HG02642 (cell line): ENCODE results near the gene LYZL6.
"Not testable (repeated sequence)": the region's sequence is repeated elsewhere in the genome, so short reads cannot be mapped to it uniquely, and the experiment has no call there.

Source experiments
- ATAC-seq: cut with Tn5 transposase; IDR thresholded peaks from one replicate; pipeline ENCODE4 v1.9.1; 2021; ENCODE audit warnings: mild to moderate bottlenecking; ENCODE audit not compliant: unreplicated experiment, poor library complexity

The LYZL6 gene

DNA sequence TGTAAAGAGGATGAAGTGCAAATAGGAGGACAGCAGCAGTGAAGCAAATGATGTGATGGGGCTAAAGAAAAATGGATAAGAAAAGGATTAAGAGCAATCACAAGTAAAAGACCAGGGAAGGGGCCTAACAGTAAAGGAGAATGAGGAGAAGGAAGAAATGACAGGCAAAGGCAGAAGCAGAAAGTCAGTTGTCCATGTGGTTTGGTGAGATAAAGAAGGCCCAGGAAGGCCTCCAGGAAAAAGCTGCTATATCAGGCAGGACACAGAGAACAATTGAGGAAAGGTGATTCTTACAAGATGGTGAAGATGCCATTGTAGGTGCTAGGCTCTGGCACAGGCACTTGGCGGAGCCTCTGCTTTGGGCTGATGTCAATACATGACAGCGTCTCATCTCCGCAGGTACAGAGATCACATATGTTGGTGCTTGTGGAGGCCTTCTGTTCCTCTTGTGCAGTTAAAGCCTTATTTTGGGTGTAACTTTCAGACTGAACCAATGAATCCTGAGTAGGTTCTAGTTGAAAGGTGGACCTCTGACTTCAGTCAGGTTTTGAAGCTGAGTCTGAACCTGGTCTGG, 31.1 kb downstream of the LYZL6 start:
- ATAC-seq, result no peak

GRCh38 chr17:35909408-35909807, 34.1 kb downstream of the LYZL6 start:
- no peak for ATAC-seq

DNA sequence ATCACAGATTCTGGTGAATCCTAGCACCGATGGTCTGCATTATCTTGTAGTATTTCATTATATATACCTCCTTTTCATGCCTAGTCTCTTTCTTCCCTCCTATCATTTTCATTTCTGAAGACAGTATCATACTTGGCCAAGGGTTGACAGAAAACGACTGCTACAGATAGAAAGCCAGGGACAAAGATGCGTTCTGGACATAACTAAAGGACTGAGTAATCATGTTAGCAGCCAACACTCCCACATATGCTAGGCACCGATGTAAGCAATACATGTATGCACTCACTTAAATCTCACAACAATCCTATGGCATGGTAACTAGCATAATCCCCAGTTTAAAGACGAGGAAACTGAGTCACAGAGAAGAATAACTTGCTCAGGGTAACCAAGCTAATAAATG, 35.8 kb downstream of the LYZL6 start:
- no peak for ATAC-seq

DNA sequence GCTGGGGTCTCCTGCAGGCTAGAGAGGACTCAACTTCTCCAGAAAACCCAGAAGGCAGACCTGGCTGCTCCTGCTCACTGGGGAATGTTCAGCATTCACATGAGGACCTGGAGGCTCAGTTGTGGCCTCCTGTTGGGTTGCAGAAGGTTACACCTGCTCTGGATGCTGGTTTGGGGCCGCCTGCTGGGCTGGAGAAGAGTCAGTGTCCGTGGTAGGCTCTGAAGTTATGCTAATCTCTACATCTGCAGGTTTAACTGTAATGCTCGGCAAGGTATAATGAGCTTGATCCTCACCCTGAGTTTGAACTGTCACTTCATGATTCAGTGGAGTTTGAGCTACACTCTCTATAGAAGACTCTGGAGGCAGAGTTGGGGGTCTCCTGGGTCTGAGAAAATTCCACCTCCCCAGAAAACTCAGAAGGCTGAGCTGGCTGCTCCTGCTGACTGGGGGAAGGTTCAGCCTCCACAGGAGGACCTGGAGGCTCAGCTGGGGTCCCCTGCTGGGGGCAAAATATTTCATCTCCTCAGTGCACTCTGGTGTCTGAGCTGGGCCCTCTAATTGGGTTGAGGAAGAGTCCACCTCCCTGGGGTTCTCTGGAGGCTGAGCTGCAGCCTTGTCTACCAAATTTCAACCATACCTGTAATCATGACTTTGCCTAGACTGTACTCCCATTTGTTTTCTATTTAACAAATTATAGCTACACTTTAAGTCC, 36.4 kb downstream of the LYZL6 start:
- no peak for ATAC-seq

GRCh38 chr17:35906191-35906925, 37.2 kb downstream of the LYZL6 start:
- ATAC-seq, result no peak

DNA sequence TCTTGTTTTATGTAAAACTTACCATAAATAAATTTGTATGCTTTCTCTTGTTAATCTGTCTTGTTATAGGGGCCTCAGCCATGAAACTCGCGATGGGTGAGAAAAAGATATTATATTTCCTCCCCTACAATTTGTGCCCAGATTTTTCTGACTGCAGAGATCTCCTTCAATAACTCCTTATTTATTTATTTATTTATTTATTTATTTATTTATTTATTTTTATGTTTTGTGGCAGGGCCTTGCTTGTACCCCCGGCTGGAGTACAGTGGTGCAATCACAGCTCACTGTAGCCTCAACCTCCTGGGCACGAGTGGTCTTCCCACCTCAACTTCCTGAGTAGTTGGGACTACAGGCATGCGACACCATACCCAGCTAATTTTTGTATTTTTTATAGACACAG, 40.1 kb downstream of the LYZL6 start:
- ATAC-seq, result no peak

DNA sequence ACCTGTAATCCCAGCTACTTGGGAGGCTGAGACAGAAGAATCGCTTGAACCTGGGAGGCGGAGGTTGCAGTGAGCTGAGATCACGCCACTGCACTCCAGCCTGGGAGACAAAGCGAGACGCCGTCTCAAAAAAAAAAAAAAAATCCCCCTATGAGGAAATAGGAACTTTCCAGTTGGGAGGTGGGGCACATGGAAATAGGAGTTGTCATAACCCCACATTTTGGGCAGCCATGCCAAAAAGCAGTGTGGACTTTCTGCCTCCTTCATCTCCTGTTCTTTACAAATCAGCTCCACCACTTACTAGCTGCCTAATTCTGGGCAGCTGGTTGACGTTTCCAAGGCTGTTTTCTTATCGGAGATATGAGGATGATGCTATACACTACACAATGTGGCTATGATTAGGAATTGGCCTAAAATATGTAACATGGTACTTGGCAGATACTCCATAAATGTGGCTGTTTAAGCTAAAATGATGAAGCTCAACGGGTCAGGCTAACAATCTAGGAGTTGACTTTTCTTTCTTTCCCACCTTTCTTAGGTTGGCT, 41.8 kb downstream of the LYZL6 start:
- ATAC-seq, result no peak

DNA sequence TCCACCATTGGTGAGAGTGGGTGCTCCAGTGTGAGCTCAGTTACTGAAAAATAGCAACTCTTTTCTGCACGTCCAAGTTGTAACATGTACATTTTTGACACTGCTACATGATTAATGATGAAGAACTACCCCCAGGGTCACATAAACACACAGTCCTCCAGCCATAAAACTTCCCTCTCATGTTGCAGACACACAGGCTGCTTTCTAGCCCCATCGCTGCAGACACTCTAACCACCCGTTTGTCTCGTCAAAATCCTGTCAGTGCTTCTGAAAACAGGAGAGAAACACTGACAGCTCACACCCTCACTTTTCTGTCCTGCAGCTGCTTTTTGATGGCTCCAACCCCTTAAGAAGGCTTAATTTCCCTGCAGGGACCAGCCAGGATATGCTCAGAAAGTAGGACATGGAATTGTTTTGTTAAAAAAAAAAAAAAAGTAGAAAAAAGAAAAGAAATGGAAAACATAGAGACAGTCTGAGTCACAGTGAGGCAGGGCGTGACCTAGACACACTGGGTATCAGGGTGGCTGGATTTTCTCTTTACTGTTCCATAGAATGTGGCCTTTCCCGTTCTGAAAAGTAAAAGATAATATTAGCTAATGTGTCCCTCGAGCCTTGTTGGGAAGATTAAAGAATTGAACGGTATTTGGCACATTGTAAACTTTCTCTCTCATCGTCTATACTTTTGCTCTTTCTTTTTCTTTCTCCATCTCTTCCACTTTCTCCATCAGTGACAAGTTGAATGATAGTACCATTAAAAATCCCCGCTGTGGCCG, 42.6 kb downstream of the LYZL6 start:
- ATAC-seq, result no peak

DNA sequence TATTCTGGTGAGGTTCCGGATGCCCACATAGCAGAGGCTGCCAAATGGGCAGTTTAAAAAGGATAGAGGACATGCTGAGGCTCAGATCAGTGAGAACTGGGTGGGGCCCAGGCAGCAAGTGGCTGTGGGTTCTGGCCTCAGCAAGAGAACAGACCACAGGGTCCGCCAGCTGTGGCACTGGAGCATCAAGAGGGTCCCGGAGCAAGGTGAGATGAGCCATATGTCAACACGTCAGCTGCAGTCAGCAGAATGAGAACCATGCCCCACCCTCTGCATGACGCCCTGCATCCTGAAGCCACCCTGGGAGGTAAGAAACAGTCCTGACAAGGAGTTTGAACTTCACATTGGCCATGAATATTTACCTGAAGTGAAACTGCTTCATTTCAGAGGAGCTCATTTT, 43.2 kb downstream of the LYZL6 start:
- no peak for ATAC-seq

GRCh38 chr17:35898283-35899070, 45.0 kb downstream of the LYZL6 start:
- ATAC-seq, result no peak

GRCh38 chr17:35897772-35898171, 45.7 kb downstream of the LYZL6 start:
- ATAC-seq, result not testable (repeated sequence)

- no peak for ATAC-seq
These were observed 47.6 kb downstream of the LYZL6 start for GRCh38 chr17:35895636-35896587.

DNA sequence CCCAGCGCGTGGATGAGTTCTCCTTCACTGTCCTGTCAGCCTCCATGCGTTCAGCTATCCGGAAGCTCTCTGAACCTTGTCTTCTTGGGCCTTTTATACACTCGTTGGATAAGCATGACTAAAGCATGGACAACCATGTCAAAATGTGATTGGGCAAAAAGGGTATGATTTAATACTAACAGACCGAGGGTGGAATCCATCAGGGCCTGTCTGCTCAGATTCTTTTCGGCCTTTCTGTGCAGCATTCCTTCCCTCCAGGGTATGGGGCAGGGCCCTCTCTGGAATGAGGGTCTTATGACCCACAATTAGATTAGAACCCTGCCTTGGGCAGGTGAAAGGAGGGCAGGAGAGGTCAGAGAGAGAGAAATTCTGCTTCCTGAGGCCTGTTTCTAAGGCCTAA, 49.3 kb downstream of the LYZL6 start:
- ATAC-seq, result no peak

- no peak for ATAC-seq
These were observed 49.8 kb downstream of the LYZL6 start for GRCh38 chr17:35893751-35894150.

- no peak for ATAC-seq
These were observed 51.1 kb downstream of the LYZL6 start for GRCh38 chr17:35892091-35893035.

DNA sequence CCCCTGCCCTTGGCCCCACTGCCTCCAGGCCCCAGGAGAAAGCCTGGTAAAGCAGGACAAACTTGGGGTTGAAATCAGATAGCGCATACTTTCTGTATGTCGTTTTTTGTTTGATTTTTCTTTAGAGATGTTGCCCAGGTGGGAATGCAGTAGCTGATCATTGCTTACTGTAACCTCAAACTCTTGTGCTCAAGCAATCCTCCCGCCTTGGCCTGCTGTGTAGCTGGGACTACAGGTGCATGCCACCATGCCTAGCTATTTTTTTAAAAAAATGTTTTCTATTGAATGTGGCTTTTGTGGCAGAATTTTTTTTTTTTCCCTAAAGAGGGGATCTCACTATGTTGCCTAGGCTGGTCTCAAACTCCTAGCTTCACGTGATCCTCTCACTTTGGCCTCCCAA, 52.2 kb downstream of the LYZL6 start:
- ATAC-seq, result no peak

- ATAC-seq, result no peak
These were observed 52.7 kb downstream of the LYZL6 start for GRCh38 chr17:35890774-35891155.
